Lung microvascular endothelial cell (primary cell): ENCODE results near the gene DEFB124. TPM values are rescaled to one million over a fixed set of nuclear protein-coding genes. Genes with fewer than 3 reads are reported as not detected.
"Not testable (repeated sequence)": the region's sequence is repeated elsewhere in the genome, so short reads cannot be mapped to it uniquely, and the experiment has no call there.

Source experiments
- DNase-seq, 2 donors: peaks; one replicate each; pipeline versions ENCODE4 v3.0.0 to v3.0.0-alpha.2; 2010; ENCODE audit warnings: low read depth in 2 of 2
- total RNA-seq: library from RNA; depleted of rRNA; stranded (reverse); fragments of >200 nt; gene quantifications from 2 replicates; pipeline ENCODE4 v1.2.1, GENCODE V29; 2014

Gene DEFB124
- total RNA-seq, 1 donor from 2014 or later, result not detected

DNA sequence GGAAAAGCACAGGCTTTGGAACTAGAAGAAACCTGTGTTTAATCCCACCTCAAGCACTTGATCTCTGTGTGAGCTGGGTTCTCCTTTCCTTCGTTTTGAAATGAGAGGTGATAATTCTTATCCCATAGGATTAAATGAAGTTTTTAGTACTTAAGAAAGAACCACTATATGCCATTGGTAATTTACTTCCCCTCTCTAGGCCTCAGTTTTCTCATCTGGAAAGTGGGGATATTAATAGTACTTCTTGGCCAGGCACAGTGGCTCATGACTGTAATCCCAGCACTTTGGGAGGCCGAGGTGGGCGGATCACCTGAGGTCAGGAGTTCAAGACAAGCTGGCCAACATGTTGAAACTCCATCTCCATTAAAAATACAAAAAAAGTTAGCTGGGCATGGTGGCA, 14.2 kb upstream of the DEFB124 start:
- DNase-seq, result no peak

DNA sequence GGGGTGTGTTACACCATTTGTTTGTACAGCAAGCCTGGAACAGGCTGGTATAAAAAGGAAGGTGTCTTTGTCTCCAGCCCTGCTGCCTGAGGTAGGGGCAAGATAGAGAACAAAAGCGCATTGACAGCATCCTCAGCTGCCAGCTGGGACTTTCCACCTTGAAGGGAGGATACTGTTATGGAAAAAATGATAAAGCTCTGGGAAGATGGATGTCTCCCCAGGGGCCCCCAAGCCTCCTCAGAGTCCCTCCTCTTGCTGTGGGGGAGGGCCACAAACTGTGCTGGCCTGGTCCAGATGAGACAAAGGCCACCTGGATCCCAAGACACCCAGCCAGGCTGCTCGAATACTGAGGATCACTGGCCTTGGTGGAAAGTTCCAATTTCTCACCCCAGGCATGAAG, 13.2 kb upstream of the DEFB124 start:
- no peak for DNase-seq

DNA sequence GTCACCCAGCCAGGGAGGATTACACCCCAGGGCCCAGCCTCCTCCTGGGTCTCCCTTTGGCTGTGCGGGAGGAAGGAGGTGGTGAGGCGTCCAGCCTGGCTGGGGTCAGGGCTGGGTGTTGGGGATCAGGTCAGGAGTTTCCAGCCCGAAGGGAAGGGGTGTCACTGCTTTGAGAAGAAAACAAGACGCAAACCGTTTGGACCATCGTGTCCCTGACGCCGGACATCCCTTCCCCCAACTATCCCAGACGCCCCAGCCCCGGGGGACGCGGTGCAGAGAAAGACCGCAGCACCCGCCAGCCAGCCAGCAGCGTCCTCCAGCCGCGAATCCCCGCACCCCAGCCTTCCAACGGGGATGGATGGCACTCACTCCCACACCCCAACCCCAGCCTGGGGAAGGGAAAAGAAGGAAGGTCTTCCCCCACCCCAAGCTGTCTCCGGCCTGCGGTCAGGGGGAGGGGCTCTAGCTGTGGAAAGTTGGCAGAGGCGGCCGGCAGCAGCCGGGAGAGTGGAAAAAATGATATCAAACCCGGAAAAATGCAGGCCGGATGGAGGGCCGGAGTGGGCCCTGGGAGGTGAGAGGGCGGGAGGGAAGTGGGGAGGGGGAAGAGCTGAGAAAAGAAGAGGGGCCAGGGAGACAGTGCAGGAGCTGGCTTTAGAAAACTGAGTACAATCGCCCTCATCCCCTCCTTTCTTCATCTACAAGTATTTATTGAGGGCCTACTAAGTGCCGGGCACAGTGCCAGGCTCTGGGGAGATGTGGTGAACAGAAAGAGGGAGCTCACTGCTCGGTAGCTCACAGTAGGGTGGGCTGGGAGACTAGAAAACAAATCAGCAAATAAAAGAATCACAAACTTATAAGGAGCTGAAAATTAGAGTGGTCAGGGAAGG, 10.8 kb upstream of the DEFB124 start:
- peak; percentile 42 to 92 for DNase-seq

DNA sequence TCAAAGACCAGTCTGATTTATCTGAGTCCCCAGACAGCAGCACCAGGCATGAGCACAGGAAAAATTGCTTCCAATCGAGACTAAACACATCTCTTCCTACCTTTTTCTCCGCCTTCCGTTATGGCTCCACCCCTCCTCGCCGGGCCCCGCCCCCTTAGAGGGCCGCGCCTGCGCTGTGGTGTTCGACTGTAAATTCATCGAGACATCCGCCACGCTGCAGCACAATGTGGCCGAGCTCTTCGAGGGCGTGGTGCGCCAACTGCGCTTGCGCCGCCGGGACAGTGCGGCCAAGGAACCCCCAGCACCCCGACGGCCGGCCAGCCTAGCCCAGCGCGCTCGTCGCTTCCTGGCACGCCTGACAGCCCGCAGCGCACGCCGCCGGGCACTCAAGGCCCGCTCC, 9.1 kb upstream of the DEFB124 start:
- peak; percentile 20 to 22 for DNase-seq

DNA sequence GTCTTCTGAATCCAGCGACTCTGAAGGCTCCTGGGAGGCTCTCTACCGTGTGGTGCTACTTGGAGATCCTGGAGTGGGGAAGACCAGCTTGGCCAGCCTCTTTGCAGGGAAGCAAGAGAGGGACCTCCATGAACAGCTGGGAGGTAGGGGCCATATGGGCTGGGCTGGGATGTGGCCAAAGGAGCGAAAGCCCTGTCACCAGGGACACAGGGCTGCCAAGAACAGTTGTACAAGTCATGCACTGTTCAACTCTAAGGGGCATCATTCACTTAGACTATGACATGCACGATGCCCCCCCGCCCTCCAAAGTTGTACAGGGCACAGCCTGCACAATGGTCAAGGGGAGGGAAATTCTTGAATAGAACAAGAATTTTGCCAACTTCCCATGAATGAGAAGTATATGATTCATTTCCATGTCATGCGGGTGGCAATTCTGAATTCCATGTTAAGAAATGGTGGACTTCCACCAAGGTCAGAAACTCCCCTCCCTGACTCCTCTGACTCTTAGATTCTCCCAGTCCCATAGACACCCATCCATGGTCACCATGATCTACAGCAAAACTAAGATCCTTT, 1.8 kb upstream of the DEFB124 start:
- no peak for DNase-seq

DNA sequence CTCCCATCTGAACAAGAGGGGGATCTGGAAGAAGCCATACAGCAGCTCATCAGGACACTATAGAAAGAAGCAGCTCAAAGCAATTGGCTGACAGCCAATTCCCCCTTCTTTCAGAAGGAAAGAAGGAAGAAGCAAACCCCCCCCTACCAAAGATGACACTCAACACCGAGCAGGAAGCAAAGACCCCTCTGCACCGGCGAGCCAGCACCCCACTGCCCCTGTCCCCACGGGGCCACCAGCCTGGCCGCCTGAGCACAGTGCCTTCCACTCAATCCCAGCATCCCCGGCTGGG, 1.3 kb upstream of the DEFB124 start:
- no peak for DNase-seq

DNA sequence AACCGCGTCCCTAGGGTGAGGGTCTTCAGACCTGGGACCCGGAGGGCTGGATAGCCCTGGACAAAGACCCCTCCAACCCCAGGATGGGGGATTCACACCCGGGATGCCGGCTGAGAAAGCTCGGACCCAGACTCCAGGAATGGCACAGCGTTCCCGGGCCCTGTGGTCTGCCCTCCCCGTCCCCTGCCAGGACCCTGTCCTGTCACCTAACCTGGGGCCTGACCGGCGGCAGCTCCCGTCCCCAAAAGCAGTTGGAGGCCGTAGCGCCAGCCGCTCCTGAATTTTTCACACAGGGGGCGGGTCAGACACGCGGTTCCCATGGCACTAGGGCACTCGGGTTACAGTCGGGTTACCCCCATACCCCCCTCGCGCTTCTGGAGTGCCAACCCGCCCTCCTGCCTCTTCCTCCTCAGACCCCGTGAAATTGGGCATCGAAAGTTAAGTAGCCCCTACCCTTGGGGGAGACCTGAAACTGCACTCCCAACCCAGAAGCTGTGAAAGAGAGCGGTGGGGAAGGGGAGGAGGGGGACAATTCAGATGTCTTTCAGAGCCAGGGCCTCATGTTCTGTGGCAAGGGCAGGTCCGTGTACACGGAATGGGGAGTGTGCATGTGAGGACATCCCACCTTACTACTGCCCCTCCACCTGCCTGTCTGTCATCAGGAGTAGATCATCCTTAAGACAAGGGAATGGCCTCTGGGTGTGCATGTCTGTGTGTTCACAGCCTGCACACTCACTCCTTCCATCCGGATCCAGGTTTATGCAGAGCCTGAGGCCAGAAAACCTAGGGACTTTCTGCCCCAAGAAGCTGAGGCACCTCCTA, 756 bp upstream of the DEFB124 start:
- no peak for DNase-seq

DNA sequence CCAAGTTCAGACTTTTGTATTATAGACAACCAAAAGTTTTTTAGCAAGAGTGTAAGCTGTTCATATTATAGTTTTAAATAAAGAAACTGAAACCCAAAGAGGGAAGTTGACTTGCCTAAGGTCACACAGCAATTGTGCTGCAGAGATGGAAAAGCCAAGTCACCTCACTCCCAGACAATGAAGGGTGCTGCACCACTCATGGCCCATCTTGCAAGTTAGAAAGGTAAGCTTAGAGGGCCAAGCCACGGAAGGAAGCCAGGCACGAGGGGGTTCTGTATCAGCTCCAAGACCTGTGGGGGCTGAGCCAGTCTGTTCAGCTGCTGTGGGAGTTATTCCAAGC, 860 bp downstream of the DEFB124 start:
- no peak for DNase-seq

DNA sequence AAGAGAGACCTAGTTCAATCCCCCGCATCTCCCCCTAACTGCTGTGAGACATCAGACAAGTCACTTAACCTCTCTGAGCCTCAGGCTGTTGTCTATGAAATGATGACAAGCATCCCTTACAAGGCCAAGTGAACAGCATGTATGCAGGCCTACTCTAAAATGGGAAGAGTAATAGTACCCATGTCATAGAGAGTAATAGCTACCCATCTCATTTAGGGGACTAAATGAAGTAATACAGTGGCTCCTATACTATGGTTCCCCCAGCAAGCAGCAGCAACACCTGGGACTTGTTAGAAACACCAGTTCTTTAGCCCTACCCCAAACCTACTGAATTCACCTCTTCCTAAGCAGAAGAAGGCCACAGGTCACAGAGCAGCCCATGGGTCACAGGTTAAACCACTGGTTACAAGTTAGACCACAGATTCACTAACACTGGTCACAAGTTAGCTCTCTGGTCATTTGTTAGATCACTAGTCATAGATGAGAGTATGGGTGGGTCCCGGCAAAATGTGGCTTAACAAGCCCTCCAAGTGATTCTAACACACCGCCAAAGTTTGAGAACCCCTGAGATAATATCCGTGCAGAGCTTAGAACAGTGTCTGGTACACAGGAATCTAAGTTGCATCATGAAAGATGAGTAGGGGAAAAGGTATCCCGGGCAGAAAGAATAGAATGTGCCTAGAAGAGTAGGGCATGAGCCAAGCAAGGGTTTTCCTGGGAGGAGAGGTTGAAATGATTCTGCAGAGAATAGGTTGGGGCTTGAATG, 1.4 kb downstream of the DEFB124 start:
- DNase-seq, result no peak

DNA sequence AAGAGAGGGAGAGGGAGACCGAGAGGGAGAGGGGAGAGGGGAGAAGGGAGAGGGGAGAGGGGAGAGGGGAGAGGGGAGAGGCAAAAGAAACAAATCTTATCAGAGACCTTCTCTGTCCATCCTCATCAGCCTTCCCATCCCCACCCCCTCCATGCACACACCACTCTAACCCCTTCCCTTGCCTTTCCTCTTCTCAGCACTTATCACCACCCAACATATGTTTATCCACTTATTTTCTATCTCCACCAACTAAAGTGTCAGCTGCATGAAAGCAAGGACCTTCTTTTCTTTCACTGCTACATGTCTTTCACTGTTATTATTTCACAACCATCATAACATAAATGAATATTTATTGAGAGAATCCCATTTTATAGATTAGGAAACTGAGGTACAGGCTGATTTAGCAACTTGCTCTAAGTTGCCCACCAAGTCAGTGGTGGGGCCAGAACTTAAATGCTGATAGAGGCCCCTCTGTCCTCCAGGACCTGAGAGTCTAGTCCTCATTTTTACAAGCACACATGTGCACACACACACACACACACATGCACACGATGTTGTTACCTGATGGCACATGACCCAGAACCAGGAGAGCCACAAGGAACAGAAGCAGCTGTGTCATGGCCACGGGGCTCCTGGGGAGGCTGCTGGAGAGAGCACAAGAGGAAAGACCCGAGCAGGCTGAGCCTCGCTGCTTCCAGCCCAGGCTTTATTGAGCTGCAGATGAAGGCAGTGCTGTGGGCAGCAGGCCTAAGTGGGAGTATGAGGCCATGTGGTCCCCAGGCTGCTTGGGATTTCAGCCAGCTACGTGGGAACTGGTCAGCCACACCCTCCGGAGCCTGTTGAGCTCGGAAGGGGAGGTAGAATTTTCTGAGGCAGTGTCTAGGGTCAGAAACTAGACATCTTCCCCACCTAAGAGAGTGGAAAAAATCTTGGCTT, 2.3 kb downstream of the DEFB124 start:
- DNase-seq, result no peak

DNA sequence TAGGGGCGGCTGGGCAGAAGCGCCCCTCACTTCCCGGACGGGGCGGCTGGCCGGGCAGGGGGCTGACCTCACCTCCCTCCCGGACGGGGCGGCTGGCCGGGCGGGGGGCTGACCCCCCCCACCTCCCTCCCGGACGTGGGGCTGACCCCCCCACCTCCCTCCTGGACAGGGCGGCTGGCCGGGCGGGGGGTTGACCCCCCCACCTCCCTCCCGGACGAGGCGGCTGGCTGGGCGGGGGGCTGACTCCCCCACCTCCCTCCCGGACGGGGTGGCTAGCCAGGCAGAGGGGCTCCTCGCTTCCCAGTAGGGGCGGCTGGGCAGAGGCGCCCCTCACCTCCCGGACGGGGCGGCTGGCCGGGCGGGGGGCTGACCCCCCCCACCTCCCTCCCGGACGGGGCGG, 4.0 kb downstream of the DEFB124 start:
- not testable (repeated sequence) for DNase-seq

DNA sequence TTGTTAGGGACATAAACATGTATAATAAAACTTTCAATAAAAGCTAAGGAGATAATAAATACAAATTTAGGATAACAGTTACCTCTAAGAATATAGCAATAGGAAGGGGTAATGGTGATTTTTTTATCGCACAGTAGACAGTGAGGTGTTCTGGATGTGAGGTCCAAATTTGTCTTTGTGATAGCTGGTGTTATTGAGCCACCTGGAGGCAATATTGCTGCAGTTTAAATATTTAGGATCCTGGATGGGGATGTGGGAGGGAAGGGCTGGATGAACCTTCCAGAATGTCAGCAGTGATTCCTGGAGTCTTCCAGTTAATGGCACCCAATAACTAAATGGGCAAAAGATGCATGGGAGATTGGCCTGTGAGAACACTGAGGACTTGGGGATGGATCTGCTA, 20.6 kb downstream of the DEFB124 start:
- DNase-seq, result no peak

DNA sequence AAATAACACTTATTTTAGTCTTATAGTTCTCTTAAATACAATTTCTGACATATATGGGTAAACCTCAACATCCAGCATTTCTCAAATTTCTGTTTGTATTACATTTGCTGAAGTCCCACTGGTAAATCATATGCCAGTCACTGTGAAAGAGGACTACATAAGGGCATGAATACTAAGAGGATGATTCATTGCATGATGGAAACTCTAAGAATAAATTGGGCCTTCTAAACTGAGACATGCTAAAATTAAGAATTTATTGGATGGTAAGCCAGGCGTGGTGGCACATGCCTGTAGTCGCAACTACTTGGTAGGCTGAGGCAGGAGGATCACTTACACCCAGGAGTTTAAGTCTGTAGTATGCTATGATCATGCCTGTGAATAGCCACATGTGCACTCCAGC, 22.4 kb downstream of the DEFB124 start:
- no peak for DNase-seq

DNA sequence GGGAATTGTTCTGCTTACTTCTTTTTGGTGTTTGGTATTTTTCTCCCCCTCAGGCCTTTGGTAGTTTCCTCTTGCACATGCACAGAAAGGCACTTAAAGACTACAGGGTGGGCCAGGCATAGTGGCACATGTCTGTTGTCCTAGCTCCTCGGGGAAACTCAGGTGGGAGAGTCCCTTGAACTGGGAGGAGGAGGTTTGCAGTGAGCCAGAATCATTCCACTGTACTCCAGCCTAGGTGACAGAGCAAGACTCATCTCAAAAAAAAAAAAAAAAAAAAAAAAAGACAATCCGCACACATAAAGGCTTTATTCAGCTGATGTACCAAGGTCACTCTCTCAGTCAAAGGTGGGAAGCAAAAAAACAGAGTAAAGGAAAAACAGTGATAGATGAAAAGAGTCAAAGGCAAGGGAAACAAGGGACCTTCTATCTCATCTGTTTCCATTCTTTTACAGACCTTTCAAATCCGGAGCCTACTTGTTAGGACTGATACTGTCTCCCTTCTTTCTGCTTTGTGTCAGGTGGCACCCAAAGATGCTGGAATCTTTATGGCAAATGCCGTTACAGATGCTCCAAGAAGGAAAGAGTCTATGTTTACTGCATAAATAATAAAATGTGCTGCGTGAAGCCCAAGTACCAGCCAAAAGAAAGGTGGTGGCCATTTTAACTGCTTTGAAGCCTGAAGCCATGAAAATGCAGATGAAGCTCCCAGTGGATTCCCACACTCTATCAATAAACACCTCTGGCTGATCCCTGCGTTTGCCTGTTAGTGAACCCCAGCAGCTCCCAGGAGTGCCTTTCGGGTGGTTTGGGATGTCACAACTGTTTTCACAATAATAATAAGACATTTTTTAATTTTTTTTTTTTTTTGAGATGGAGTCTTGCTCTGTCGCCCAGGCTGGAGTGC, 25.2 kb downstream of the DEFB124 start:
- DNase-seq, result no peak

DNA sequence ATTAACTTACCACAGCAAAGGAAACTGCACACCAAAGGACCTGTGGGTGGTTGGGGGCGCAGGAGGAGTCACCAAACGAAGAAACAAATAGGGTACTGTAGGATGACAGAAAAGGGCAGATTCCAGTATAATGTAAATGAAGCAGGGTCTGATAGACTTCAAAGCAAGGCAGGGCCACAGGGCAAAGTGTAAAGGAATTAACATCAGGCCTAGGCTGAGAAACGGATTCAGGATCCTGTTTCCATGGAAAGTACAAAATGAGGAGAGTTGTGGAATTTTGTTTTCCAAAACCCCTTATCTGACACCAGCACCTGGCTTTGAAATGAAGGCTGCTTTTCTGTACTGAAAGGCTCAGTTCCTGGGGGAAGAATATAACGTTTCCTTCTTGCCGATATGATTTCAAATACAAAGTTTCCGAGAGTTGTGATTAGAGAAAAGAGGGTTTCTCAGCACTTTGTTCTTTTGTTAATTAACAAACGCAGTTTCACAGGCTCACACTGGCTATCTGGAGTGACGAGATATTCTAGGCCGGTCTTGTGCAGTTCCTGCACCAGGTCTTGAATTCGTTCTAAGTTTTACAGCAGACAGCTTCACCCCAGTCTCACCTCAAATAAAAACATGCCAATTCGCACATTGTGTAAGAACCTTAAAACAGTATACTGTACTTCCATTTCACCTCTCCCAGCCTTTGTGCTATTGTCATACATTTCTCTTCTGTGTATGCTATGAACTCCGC, 28.7 kb downstream of the DEFB124 start:
- DNase-seq, result peak in 1 of 2 donors; percentile 13

DNA sequence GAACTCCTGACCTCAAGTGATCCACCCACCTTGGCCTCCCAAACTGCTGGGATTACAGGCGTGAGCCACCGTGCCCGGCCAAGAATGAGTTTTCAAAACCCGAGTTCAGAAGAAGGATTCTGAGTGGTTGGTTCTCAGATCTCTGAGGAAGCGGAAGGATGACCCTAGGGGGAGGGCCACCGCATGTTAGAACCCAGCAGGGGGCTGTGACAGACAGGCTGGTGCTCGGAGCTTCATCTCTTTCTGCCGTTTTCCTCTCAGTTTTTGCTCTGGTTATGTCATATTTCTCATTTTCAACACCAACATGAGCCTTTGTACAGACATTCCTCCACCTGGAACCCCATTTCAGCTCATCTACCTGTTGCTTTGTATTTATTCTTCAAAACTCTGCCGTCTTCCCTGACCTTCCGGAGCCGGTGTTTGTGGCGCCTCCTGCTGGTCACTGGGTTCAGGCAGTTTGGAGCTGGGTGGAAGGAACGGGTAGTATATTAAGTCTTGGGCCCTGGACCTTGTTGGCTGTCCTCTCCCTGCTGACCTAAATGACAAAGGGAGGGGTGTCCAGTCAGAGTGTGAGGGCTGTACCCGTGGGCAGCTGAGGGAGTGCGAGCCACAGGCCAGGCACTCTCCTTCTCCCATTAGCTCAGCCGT, 34.8 kb downstream of the DEFB124 start, which contains the start of gene DEFB123:
Gene DEFB123, plus strand, starts transcription at position 621 of the 648 bp plus-strand sequence. CDS start 67 bp downstream, outside the sequence.
- no peak for DNase-seq

DNA sequence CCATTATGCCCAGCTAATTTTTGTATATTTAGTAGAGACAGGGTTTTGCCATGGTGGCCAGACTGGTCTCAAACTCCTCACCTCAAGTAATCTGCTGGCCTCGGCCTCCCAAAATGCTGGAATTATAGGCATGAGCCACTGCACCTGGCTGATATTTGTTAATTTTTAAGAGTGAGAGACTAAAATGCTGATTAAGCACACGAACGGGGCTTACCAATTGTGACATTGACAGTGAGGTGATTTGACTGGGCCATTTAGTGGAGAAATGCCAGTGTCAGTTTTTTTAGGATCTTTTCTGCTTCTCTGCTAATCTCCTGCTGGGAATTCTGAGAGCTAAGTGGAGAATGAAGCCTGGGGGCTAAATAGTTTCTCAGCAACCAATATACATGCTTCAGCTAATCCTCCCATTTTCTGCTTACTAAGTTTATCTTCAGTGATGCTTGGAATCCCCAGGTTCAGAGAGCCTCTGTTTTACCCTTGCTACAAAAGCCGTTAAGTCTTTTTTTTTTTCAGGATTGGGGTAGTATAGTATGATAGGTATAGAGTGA, 44.3 kb downstream of the DEFB124 start:
- no peak for DNase-seq

DNA sequence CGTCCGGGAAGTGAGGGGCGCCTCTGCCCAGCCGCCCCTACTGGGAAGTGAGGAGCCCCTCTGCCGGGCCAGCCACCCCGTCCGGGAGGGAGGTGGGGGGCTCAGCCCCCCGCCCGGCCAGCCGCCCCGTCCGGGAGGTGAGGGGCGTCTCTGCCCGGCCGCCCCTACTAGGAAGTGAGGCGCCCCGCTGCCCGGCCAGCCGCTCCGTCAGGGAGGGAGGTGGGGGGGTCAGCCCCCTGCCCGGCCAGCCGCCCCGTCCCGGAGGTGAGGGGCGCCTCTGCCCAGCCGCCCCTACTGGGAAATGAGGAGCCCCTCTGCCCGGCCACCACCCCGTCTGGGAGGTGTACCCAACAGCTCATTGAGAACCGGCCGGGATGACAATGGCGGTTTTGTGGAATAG, 47.4 kb downstream of the DEFB124 start:
- DNase-seq, result not testable (repeated sequence)
